ENCODE measurements around the gene HPN. TPM values are rescaled to one million over a fixed set of nuclear protein-coding genes. Genes with fewer than 3 reads are reported as not detected.
"Not testable (repeated sequence)": the region's sequence is repeated elsewhere in the genome, so short reads cannot be mapped to it uniquely, and the experiment has no call there.

The HPN gene
- total RNA-seq, 3 donors from 2014 or later (not counting 1 experiment from before 2014, with no cell fraction given), result not detected

- Histone ChIP-seq H3K27ac (ENCODE audit: low read length) (no peak overlapping the region), H3K36me3 (ENCODE audit: control insufficient read depth, insufficient read depth, low read length) (no peaks in the 10 kb centered on the region), H3K4me1 (ENCODE audit: control insufficient read depth, insufficient read depth, low read length) (peaks cover 18% of the 10 kb centered on the region), H3K27me3 (ENCODE audit: control insufficient read depth, insufficient read depth, low read length) (no peaks in the 10 kb centered on the region), H3K4me3 (ENCODE audit: low read length) (no peak overlapping the region), H3K9me3 (ENCODE audit: control insufficient read depth, insufficient read depth, low read length) (no peaks in the 10 kb centered on the region)
- Mint-ChIP-seq H3K4me1 (peaks cover 7 to 20% of the 10 kb centered on the region in 2 donors), H3K9me3 (no peaks in the 10 kb centered on the region), H3K4me3 (no peak overlapping the region), H3K27me3 (ENCODE audit: low read depth in 2 of 2) (peaks cover 15 to 21% of the 10 kb centered on the region in 2 donors), H3K27ac (no peak overlapping the region), H3K36me3 (no peaks in the 10 kb centered on the region)
- ATAC-seq (peak; percentile 46 to 70 (median 60)), DNase-seq (peak in 1 of 2 donors; percentile 69)
- WGBS (ENCODE audit: insufficient coverage), result 25% methylated on average over 10 of the region's 10 CpGs
- intact Hi-C loops (cut with micrococcal nuclease), result no loop called here
- no peak for TF ChIP-seq CTCF (IDR thresholded peaks at IDR 0.05)
These were observed 4.3 kb downstream of the HPN start for GRCh38 chr19:35045667-35046300.

- Mint-ChIP-seq H3K9me3 (no peaks in the 10 kb centered on the region), H3K4me3 (no peak overlapping the region), H3K4me1 (peaks cover 5 to 17% of the 10 kb centered on the region in 2 donors), H3K36me3 (no peaks in the 10 kb centered on the region), H3K27me3 (ENCODE audit: low read depth in 2 of 2) (peaks cover 15 to 21% of the 10 kb centered on the region in 2 donors), H3K27ac (no peak overlapping the region)
- no peak for DNase-seq
- Histone ChIP-seq H3K36me3 (ENCODE audit: control insufficient read depth, insufficient read depth, low read length) (no peaks in the 10 kb centered on the region), H3K9me3 (ENCODE audit: control insufficient read depth, insufficient read depth, low read length) (no peaks in the 10 kb centered on the region), H3K27ac (ENCODE audit: low read length) (no peak overlapping the region), H3K4me1 (ENCODE audit: control insufficient read depth, insufficient read depth, low read length) (peaks cover 11% of the 10 kb centered on the region), H3K4me3 (ENCODE audit: low read length) (no peak overlapping the region), H3K27me3 (ENCODE audit: control insufficient read depth, insufficient read depth, low read length) (no peaks in the 10 kb centered on the region)
- intact Hi-C loops (cut with micrococcal nuclease), result no loop called here
- no peak for TF ChIP-seq CTCF (IDR thresholded peaks at IDR 0.05)
- no peak for ATAC-seq
- WGBS (ENCODE audit: insufficient coverage), result 93% methylated on average over 4 of the region's 5 CpGs
These were observed 4.9 kb downstream of the HPN start for GRCh38 chr19:35046461-35046860.

- Histone ChIP-seq H3K27ac (ENCODE audit: low read length) (no peak overlapping the region), H3K36me3 (ENCODE audit: control insufficient read depth, insufficient read depth, low read length) (no peaks in the 10 kb centered on the region), H3K27me3 (ENCODE audit: control insufficient read depth, insufficient read depth, low read length) (no peaks in the 10 kb centered on the region), H3K9me3 (ENCODE audit: control insufficient read depth, insufficient read depth, low read length) (no peaks in the 10 kb centered on the region), H3K4me1 (ENCODE audit: control insufficient read depth, insufficient read depth, low read length) (peaks cover 5% of the 10 kb centered on the region), H3K4me3 (ENCODE audit: low read length) (no peak overlapping the region)
- Mint-ChIP-seq H3K36me3 (no peaks in the 10 kb centered on the region), H3K27ac (no peak overlapping the region), H3K4me1 (peaks cover 5 to 12% of the 10 kb centered on the region in 2 donors), H3K4me3 (no peak overlapping the region), H3K27me3 (ENCODE audit: low read depth in 2 of 2) (peaks cover 12 to 14% of the 10 kb centered on the region in 2 donors), H3K9me3 (no peaks in the 10 kb centered on the region)
- 74% methylated on average over 12 of the region's 12 CpGs for WGBS (ENCODE audit: insufficient coverage)
- DNase-seq (no peak), ATAC-seq (no peak)
- intact Hi-C loops (cut with micrococcal nuclease), result no loop called here
- no peak for TF ChIP-seq CTCF (IDR thresholded peaks at IDR 0.05)
These were observed 7.4 kb downstream of the HPN start for GRCh38 chr19:35048911-35049411.

GRCh38 chr19:35049456-35049855 lies 7.9 kb downstream of the HPN start:
- no peaks in the 10 kb centered on the region for H3K9me3 ChIP-seq (ENCODE audit: control insufficient read depth, insufficient read depth, low read length)
- Mint-ChIP-seq H3K27me3 (ENCODE audit: low read depth in 2 of 2) (peaks cover 8 to 9% of the 10 kb centered on the region in 2 donors), H3K4me3 (no peak overlapping the region), H3K27ac (no peak overlapping the region), H3K36me3 (no peaks in the 10 kb centered on the region), H3K9me3 (no peaks in the 10 kb centered on the region), H3K4me1 (peaks cover 3 to 7% of the 10 kb centered on the region in 2 donors)
- H3K36me3 ChIP-seq (ENCODE audit: control insufficient read depth, insufficient read depth, low read length), result no peaks in the 10 kb centered on the region
- intact Hi-C loops (cut with micrococcal nuclease), result no loop called here
- DNase-seq, result no peak
- no peak overlapping the region for H3K4me3 ChIP-seq (ENCODE audit: low read length)
- no peaks in the 10 kb centered on the region for H3K27me3 ChIP-seq (ENCODE audit: control insufficient read depth, insufficient read depth, low read length)
- no peak for TF ChIP-seq CTCF (IDR thresholded peaks at IDR 0.05)
- H3K27ac ChIP-seq (ENCODE audit: low read length), result no peak overlapping the region
- ATAC-seq, result no peak
- peaks cover 5% of the 10 kb centered on the region for H3K4me1 ChIP-seq (ENCODE audit: control insufficient read depth, insufficient read depth, low read length)
- 81% methylated on average over 4 of the region's 5 CpGs for WGBS (ENCODE audit: insufficient coverage)

GRCh38 chr19:35050662-35051061 lies 9.1 kb downstream of the HPN start:
- DNase-seq; intact Hi-C loops (cut with micrococcal nuclease): not testable (repeated sequence)

More at GRCh38 chr19:35050662-35051061, 9.1 kb downstream of the HPN start:
- not testable (repeated sequence) for H3K4me3 Mint-ChIP-seq; H3K4me3 ChIP-seq (ENCODE audit: low read length); H3K4me1 Mint-ChIP-seq; ATAC-seq; H3K27me3 Mint-ChIP-seq (ENCODE audit: low read depth in 2 of 2); H3K36me3 ChIP-seq (ENCODE audit: control insufficient read depth, insufficient read depth, low read length); H3K36me3 Mint-ChIP-seq; H3K27ac Mint-ChIP-seq; H3K9me3 ChIP-seq (ENCODE audit: control insufficient read depth, insufficient read depth, low read length); H3K27ac ChIP-seq (ENCODE audit: low read length); H3K4me1 ChIP-seq (ENCODE audit: control insufficient read depth, insufficient read depth, low read length); H3K9me3 Mint-ChIP-seq; H3K27me3 ChIP-seq (ENCODE audit: control insufficient read depth, insufficient read depth, low read length)
- 83% methylated on average over 2 of the region's 2 CpGs for WGBS (ENCODE audit: insufficient coverage)
